ENCODE measurements around the gene DOCK10. TPM values are rescaled to one million over a fixed set of nuclear protein-coding genes. Genes with fewer than 3 reads are reported as not detected.
"Not testable (repeated sequence)": the region's sequence is repeated elsewhere in the genome, so short reads cannot be mapped to it uniquely, and the experiment has no call there.

The DOCK10 gene
- polyA plus RNA-seq, 3 donors = 10.8 to 13.7 (median 10.8) TPM

DNA sequence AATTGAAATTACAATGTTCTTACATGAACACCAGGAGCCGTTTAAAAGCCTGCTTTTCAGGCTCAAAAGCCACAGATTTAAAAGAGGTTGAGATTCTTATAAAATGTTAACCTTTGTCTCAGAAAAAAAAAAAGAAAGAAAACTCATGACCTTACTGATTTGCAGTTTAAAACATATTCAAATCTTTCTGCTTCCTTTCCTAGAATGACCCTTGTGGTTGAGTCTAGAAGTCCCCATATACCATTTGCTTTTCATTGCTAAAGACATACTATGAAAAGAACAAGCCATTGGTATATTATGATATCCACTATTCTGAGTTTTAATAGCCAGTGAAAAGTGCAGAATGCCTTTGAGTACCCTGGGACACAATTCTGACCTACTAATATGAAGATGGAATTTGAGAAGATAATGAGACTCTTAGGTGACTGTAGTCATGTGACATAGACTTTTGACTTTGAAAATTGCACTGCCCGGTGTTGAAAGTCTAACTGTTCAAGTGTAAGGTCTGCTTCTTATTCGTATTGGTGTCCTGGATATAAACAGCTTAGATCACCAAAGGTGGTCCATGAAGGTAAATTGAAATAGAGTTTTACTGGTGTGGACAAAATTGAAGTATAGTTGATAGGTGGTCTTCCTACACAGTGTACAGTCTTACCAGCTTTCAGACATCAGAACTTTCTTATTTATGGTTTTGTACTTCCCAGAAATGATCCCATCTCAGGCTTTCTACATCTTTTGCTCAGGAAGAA is 117.0 kb downstream of the DOCK10 start:
- no peak for DNase-seq (ENCODE audit: low read depth in 3 of 3, low spot score in 2 of 3)

DNA sequence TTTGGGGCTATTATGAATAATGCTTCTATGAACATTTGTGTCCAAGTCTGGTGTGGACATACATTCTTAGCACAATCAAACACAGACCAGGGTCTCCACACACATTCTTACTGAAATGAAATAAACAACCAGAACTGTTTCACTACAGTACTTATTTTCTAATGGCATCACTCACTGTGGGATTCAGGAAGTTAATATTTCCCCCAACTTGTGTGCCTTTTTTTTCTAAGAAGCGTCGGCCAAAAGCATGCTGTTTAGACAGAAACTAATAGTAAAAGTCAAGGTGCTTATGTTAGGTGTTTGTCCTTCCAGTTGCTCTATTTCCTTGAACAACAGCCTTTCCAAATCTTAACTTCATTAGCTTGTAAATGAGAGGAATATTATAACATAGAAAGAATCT is 117.6 kb downstream of the DOCK10 start:
- no peak for DNase-seq (ENCODE audit: low read depth in 3 of 3, low spot score in 2 of 3)

GRCh38 chr2:224922142-224922727 is 120.0 kb downstream of the DOCK10 start:
- DNase-seq (ENCODE audit: low read depth in 3 of 3, low spot score in 2 of 3) = no peak

GRCh38 chr2:224919472-224920110 is 122.7 kb downstream of the DOCK10 start:
- no peak for DNase-seq (ENCODE audit: low read depth in 3 of 3, low spot score in 2 of 3)

DNA sequence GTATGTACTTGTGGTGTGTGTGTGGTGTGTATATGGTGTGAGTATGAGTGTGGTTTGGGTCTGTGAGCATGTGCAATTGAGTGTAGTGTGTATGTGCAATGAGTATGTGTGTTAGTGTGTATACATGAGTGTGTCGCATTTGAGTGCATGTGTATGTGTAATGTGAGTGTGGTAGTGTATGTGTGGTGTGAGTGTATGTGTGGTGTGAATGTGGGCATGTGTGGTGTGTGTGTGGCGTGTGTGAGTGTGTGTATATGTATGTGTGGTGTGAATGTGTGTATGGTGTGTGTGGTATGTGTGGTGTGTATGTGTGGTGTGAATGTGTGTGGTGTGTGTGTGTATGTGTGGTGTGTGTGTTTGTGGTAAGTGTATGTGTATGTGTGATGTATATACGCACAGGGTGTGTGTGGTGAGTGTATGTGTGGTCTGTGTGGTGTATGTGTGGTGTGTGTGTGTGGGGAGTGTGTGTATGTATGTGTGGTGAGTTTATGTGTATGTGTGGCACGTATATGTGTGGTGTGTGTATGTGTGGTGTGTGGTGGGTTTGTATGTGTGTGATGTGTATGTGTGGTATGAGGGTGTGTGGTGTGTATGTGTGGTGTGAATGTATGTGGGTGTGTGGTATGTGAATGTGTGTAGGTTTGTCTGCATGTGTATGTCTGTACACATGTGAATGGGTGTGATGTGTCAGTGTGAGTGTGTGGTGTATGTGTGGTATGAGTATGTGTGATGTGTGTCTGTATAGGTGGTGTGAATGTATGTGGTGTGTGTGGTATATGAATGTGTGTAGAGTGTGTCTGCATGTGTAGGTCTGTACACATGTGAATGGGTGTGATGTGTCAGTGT is 123.4 kb downstream of the DOCK10 start:
- DNase-seq (ENCODE audit: low read depth in 3 of 3, low spot score in 2 of 3) = no peak

- DNase-seq (ENCODE audit: low read depth in 3 of 3, low spot score in 2 of 3) = not testable (repeated sequence)
Observed at GRCh38 chr2:224917246-224917645, 125.0 kb downstream of the DOCK10 start.

GRCh38 chr2:224915136-224915535 is 127.1 kb downstream of the DOCK10 start:
- no peak for DNase-seq (ENCODE audit: low read depth in 3 of 3, low spot score in 2 of 3)

- DNase-seq (ENCODE audit: low read depth in 3 of 3, low spot score in 2 of 3) = no peak
Observed at GRCh38 chr2:224910574-224910925, 131.7 kb downstream of the DOCK10 start.

DNA sequence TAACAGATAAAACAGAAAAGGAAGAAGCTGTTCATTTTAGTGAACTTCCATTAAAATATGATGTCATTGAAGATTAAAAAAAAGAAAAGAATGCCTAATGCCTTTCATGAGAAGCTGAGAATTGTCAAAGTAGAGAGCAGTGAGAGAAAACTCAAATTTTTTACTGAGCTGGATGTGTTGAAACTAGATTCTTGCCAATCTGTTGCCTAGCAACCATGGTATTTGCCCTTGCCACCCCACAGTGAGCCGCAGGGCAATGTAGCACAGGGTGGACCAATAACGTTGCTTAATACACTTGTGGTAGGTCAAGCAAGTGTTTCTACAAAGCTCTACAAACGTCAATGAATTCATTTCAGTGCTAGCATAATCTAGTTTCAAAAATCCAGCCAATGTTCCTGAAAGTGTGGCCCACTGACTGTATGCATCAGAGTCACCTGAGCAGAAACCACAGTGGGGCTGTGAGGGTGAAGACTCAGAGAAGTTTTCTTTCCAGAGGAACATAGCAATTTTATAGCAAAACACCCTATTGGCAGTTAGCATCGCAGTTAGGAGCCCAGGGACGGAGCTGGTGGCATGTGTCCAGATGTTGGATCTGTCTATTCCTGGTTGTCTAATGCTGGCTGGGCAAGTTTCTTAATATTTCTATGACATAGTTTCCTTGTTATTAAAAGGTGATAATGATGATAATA is 132.2 kb downstream of the DOCK10 start:
- DNase-seq (ENCODE audit: low read depth in 3 of 3, low spot score in 2 of 3) = peak; percentile 20 to 40 (median 27)

- DNase-seq (ENCODE audit: low read depth in 3 of 3, low spot score in 2 of 3) = no peak
Observed at GRCh38 chr2:224908818-224909217, 133.4 kb downstream of the DOCK10 start.

DNA sequence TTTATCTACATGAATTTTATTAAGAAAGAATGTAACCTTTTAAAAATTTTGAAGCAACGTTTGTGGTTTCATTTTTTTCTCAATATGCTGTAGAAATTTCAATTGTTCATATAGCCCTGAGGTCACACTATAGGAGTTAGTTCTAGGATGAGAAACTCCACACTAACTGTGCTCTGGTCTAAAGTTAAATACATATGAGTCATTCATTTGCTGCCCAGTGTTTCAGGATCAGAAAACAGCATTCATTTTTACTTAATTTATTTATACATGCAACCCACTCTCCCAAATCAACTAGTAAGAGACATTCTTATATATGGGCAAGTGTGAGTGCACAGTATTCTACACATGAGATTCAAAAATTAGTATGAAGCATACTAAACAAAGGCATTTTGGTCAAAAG is 137.9 kb downstream of the DOCK10 start:
- no peak for DNase-seq (ENCODE audit: low read depth in 3 of 3, low spot score in 2 of 3)

DNA sequence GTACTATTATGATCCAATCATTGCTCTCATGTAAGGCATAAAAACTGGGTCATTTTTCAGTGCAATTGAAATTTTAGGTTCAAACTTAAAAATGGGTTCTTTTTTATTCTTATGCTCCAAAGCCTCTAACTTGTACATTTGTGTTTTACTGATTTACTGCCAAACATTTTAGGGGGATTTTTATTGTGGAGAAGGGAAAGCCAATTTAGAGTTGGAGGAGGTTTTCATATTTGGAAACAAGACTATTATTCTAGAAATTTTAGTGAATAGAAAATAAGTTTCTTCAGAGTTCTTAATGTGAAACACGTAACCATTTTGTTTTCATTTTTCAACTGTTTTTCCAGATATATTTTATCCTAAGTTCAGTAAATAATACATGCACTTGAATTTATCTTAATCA is 138.6 kb downstream of the DOCK10 start:
- no peak for DNase-seq (ENCODE audit: low read depth in 3 of 3, low spot score in 2 of 3)

- DNase-seq (ENCODE audit: low read depth in 3 of 3, low spot score in 2 of 3) = no peak
Observed at GRCh38 chr2:224901121-224901676, 141.1 kb downstream of the DOCK10 start.

GRCh38 chr2:224895377-224895776 is 146.9 kb downstream of the DOCK10 start:
- no peak for DNase-seq (ENCODE audit: low read depth in 3 of 3, low spot score in 2 of 3)

GRCh38 chr2:224894356-224894755 is 147.9 kb downstream of the DOCK10 start:
- no peak for DNase-seq (ENCODE audit: low read depth in 3 of 3, low spot score in 2 of 3)

- no peak for DNase-seq (ENCODE audit: low read depth in 3 of 3, low spot score in 2 of 3)
Observed at GRCh38 chr2:224893848-224894247, 148.4 kb downstream of the DOCK10 start.

GRCh38 chr2:224892574-224893204 is 149.6 kb downstream of the DOCK10 start:
- no peak for DNase-seq (ENCODE audit: low read depth in 3 of 3, low spot score in 2 of 3)

GRCh38 chr2:224890372-224890771 is 151.9 kb downstream of the DOCK10 start:
- no peak for DNase-seq (ENCODE audit: low read depth in 3 of 3, low spot score in 2 of 3)

- DNase-seq (ENCODE audit: low read depth in 3 of 3, low spot score in 2 of 3) = no peak
Observed at GRCh38 chr2:224887141-224887540, 155.1 kb downstream of the DOCK10 start.
